ENCODE data around the gene HEXB.
A peak's percentile ranks its signal among the peaks of the same experiment; 100 is the strongest.

The HEXB gene

DNA sequence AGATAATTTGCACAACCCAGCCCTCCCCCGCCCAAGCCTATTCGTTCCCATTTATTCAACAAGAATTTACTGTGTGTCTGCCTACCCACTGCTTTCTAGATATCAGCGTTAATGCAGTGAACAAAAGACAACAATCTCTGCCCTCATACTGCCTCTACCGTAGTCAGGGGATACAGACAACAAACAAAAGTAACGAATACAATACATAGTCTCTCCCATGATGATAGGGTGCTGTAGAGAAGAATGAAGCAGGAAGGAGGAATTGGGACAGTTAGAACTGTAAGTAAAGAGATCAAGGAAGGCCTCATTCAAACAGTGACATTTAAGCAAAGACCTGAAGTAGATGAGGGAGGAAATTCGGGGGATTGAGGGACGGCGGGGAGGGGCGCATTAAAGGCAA is 80.2 kb downstream of the HEXB start:
- Histone ChIP-seq H3K4me3 (replicated peaks; ENCODE audit: insufficient read depth, low read length) (no peak overlapping the region), H3K27ac (replicated peaks) (no peak overlapping the region), H3K27me3 (ENCODE audit: insufficient read depth, poor library complexity, severe bottlenecking) (no peaks in the 10 kb centered on the region)
- DNase-seq (ENCODE audit: low read depth in 1 of 2, low spot score in 1 of 2) = no peak
- TF ChIP-seq, protein P1, sequence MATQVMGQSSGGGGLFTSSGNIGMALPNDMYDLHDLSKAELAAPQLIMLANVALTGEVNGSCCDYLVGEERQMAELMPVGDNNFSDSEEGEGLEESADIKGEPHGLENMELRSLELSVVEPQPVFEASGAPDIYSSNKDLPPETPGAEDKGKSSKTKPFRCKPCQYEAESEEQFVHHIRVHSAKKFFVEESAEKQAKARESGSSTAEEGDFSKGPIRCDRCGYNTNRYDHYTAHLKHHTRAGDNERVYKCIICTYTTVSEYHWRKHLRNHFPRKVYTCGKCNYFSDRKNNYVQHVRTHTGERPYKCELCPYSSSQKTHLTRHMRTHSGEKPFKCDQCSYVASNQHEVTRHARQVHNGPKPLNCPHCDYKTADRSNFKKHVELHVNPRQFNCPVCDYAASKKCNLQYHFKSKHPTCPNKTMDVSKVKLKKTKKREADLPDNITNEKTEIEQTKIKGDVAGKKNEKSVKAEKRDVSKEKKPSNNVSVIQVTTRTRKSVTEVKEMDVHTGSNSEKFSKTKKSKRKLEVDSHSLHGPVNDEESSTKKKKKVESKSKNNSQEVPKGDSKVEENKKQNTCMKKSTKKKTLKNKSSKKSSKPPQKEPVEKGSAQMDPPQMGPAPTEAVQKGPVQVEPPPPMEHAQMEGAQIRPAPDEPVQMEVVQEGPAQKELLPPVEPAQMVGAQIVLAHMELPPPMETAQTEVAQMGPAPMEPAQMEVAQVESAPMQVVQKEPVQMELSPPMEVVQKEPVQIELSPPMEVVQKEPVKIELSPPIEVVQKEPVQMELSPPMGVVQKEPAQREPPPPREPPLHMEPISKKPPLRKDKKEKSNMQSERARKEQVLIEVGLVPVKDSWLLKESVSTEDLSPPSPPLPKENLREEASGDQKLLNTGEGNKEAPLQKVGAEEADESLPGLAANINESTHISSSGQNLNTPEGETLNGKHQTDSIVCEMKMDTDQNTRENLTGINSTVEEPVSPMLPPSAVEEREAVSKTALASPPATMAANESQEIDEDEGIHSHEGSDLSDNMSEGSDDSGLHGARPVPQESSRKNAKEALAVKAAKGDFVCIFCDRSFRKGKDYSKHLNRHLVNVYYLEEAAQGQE (IDR thresholded peaks at IDR 0.05; ENCODE audit: insufficient replicate concordance, low read depth) = no peak
- TF ChIP-seq POLR2AphosphoS5 (IDR thresholded peaks at IDR 0.05; ENCODE audit: low read depth) = no peak
- no peak for TF ChIP-seq GABPA (IDR thresholded peaks at IDR 0.05; ENCODE audit: low read depth)
- TF ChIP-seq, protein P2, sequence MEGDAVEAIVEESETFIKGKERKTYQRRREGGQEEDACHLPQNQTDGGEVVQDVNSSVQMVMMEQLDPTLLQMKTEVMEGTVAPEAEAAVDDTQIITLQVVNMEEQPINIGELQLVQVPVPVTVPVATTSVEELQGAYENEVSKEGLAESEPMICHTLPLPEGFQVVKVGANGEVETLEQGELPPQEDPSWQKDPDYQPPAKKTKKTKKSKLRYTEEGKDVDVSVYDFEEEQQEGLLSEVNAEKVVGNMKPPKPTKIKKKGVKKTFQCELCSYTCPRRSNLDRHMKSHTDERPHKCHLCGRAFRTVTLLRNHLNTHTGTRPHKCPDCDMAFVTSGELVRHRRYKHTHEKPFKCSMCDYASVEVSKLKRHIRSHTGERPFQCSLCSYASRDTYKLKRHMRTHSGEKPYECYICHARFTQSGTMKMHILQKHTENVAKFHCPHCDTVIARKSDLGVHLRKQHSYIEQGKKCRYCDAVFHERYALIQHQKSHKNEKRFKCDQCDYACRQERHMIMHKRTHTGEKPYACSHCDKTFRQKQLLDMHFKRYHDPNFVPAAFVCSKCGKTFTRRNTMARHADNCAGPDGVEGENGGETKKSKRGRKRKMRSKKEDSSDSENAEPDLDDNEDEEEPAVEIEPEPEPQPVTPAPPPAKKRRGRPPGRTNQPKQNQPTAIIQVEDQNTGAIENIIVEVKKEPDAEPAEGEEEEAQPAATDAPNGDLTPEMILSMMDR (IDR thresholded peaks at IDR 0.05; ENCODE audit: insufficient read depth, low read length) = no peak
- no peak for TF ChIP-seq SPI1 (IDR thresholded peaks at IDR 0.05; ENCODE audit: borderline replicate concordance, low read depth)

DNA sequence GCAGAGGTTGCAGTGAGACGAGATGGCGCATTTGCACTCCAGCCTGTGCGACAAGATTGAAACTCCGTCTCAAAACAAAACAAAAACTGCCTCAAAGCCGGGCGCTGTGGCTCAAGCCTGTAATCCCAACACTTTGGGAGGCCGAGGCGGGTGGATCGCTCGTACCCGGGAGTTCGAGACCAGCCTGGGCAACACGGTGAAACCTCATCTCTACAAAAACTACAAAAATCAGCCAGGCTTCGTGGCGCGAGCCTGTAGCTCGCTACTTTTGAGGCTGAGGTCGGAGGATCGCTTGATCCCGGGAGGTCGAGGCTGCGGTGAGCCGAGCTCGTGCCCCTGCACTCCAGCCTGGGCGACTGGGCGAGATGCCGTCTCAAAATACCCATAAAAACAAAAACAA is 80.9 kb downstream of the HEXB start:
- Histone ChIP-seq H3K4me3 (replicated peaks; ENCODE audit: insufficient read depth, low read length) (peak overlapping the region; percentile 74), H3K27me3 (ENCODE audit: insufficient read depth, poor library complexity, severe bottlenecking) (no peaks in the 10 kb centered on the region), H3K27ac (replicated peaks) (no peak overlapping the region)
- TF ChIP-seq SPI1 (IDR thresholded peaks at IDR 0.05; ENCODE audit: borderline replicate concordance, low read depth) (no peak), GABPA (IDR thresholded peaks at IDR 0.05; ENCODE audit: low read depth) (no peak), POLR2AphosphoS5 (IDR thresholded peaks at IDR 0.05; ENCODE audit: low read depth) (no peak)
- TF ChIP-seq, protein P2 (IDR thresholded peaks at IDR 0.05; ENCODE audit: insufficient read depth, low read length) = no peak
- TF ChIP-seq, protein P1 (IDR thresholded peaks at IDR 0.05; ENCODE audit: insufficient replicate concordance, low read depth) = no peak
- DNase-seq (ENCODE audit: low read depth in 1 of 2, low spot score in 1 of 2) = no peak

DNA sequence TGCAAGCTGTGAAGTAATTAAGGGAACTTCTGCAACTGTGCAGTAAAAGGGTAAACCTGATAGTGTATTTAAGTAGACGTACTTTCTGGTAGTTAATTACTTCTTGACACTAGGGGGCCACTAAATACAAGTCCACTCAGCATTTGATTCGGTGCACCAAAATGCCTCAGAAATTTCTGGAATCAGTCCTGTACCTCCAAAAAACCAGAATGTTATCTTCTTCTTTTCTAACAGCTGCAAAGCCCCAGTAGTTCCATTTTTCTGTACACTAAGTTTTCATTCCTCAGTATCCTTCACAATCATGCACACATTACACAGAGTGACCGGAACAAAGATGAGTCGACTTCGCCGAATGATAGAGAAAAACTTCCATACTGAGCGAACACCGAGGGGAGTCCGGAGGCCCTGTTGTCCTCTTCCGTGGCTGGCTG is 81.4 kb downstream of the HEXB start:
- TF ChIP-seq SPI1 (IDR thresholded peaks at IDR 0.05; ENCODE audit: borderline replicate concordance, low read depth) (no peak), POLR2AphosphoS5 (IDR thresholded peaks at IDR 0.05; ENCODE audit: low read depth) (no peak), GABPA (IDR thresholded peaks at IDR 0.05; ENCODE audit: low read depth) (no peak)
- TF ChIP-seq, protein P1 (IDR thresholded peaks at IDR 0.05; ENCODE audit: insufficient replicate concordance, low read depth) = no peak
- TF ChIP-seq, protein P2 (IDR thresholded peaks at IDR 0.05; ENCODE audit: insufficient read depth, low read length) = no peak
- no peaks in the 10 kb centered on the region for H3K27me3 ChIP-seq (ENCODE audit: insufficient read depth, poor library complexity, severe bottlenecking)
- peak; percentile 2 to 30 for DNase-seq (ENCODE audit: low read depth in 1 of 2, low spot score in 1 of 2)
- peak overlapping the region; percentile 74 for H3K4me3 ChIP-seq (replicated peaks; ENCODE audit: insufficient read depth, low read length)
- H3K27ac ChIP-seq (replicated peaks) = peak overlapping the region; percentile 89
